ENCODE results near the gene OR4D11. TPM values are rescaled to one million over a fixed set of nuclear protein-coding genes. Genes with fewer than 3 reads are reported as not detected.
"Not testable (repeated sequence)": the region's sequence is repeated elsewhere in the genome, so short reads cannot be mapped to it uniquely, and the experiment has no call there.

The OR4D11 gene
- total RNA-seq, 1 donor from 2014 or later: not detected

DNA sequence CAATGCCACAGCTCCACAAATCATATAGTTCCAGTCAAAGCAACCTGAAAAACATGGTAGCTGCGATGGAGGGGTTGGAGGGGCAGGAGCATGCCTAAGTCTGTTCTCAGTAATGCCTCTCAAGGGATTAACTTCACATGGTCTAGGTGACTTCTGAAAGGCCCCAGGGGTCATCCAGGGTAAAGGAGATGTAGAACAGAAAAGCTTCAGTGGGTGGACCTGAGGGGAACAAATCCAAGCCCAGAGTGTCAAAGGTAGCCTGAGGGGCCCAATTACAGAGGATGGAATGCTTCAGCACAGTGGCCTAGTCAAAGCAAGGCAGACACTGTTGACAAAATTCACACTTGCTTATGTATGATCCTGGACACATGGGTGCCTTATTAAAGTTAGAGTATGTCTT, 31.3 kb downstream of the OR4D11 start:
- Mint-ChIP-seq H3K36me3 (ENCODE audit: low read depth) (no peaks in the 10 kb centered on the region), H3K4me1 (peaks cover 11% of the 10 kb centered on the region), H3K9me3 (peaks cover 3% of the 10 kb centered on the region), H3K27me3 (ENCODE audit: low read depth) (no peaks in the 10 kb centered on the region), H3K4me3 (no peak overlapping the region), H3K27ac (ENCODE audit: unreplicated experiment) (no peak overlapping the region)
- no peak for DNase-seq (ENCODE audit: low read depth, low spot score)
- no peak for TF ChIP-seq CTCF (conservative IDR thresholded peaks at IDR 0.05)

GRCh38 chr11:59542142-59542810, 38.9 kb downstream of the OR4D11 start:
- H3K4me3 Mint-ChIP-seq: no peak overlapping the region

GRCh38 chr11:59543713-59544112, 40.3 kb downstream of the OR4D11 start:
- not testable (repeated sequence) for H3K27me3 Mint-ChIP-seq (ENCODE audit: low read depth); H3K27ac Mint-ChIP-seq (ENCODE audit: unreplicated experiment); H3K4me1 Mint-ChIP-seq; H3K9me3 Mint-ChIP-seq; DNase-seq (ENCODE audit: low read depth, low spot score); H3K4me3 Mint-ChIP-seq; H3K36me3 Mint-ChIP-seq (ENCODE audit: low read depth)

More at GRCh38 chr11:59542142-59542810, 38.9 kb downstream of the OR4D11 start:
- Mint-ChIP-seq H3K9me3 (no peaks in the 10 kb centered on the region), H3K36me3 (ENCODE audit: low read depth) (no peaks in the 10 kb centered on the region), H3K27ac (ENCODE audit: unreplicated experiment) (no peak overlapping the region), H3K4me1 (peaks cover 7% of the 10 kb centered on the region), H3K27me3 (ENCODE audit: low read depth) (no peaks in the 10 kb centered on the region)
- no peak for TF ChIP-seq CTCF (conservative IDR thresholded peaks at IDR 0.05)
- no peak for DNase-seq (ENCODE audit: low read depth, low spot score)

- no peak overlapping the region for H3K4me3 Mint-ChIP-seq
- no peak for TF ChIP-seq CTCF (conservative IDR thresholded peaks at IDR 0.05)
- peaks cover 4% of the 10 kb centered on the region for H3K27me3 Mint-ChIP-seq (ENCODE audit: low read depth)
- H3K36me3 Mint-ChIP-seq (ENCODE audit: low read depth): no peaks in the 10 kb centered on the region
- H3K27ac Mint-ChIP-seq (ENCODE audit: unreplicated experiment): no peak overlapping the region
- peaks cover 10% of the 10 kb centered on the region for H3K4me1 Mint-ChIP-seq
- no peaks in the 10 kb centered on the region for H3K9me3 Mint-ChIP-seq
- DNase-seq (ENCODE audit: low read depth, low spot score): no peak
Observed at GRCh38 chr11:59544869-59545178, 41.4 kb downstream of the OR4D11 start.

DNA sequence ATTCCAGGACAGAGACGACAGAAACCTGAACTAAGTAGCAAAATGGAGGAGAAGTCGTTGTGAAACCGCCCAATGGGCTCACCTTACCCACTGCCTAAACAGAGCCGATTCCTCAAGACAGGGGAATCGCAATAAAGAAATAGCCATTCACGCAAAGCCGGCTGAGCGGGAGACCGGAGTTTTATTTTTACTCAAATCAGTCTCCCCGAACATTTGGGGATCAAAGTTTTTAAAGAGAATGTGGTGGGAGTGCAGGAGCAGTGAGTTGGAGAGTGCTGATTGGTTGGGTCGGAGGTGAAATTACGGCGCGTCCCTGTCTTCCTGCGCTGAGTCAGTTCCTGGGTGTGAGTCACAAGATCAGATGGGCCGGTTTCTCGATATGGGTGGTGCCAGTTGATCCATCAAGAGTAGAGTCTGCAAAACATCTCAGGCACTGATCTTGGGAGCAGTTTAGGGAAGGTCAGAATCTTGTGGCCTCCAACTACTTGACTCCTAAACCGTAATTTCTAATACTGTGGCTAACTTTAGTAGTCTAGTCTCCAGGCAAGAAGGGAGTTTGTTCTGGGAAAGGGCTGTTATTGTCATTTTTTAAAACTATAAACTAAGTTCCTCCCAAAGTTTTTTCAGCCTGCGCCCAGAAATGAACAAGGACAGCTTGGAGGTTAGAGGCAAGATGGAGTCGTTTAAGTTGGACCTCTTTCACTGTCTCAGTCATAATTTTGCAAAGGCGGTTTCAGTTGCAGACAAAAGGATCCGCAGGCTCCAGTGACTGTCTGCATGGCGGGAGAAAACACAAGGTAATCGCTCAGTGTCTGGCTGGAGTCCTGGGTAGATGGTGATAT, 42.0 kb downstream of the OR4D11 start:
- Mint-ChIP-seq H3K27me3 (ENCODE audit: low read depth) (peaks cover 6% of the 10 kb centered on the region), H3K4me1 (peaks cover 14% of the 10 kb centered on the region), H3K27ac (ENCODE audit: unreplicated experiment) (peak overlapping the region; percentile 25), H3K9me3 (no peaks in the 10 kb centered on the region), H3K4me3 (peak overlapping the region; percentile 40), H3K36me3 (ENCODE audit: low read depth) (no peaks in the 10 kb centered on the region)
- no peak for TF ChIP-seq CTCF (conservative IDR thresholded peaks at IDR 0.05)
- DNase-seq (ENCODE audit: low read depth, low spot score): no peak

GRCh38 chr11:59547605-59548308, 44.4 kb downstream of the OR4D11 start:
- peaks cover 32% of the 10 kb centered on the region for H3K4me1 Mint-ChIP-seq
- H3K27ac Mint-ChIP-seq (ENCODE audit: unreplicated experiment); DNase-seq (ENCODE audit: low read depth, low spot score); H3K36me3 Mint-ChIP-seq (ENCODE audit: low read depth); H3K9me3 Mint-ChIP-seq: not testable (repeated sequence)
- peaks cover 25% of the 10 kb centered on the region for H3K27me3 Mint-ChIP-seq (ENCODE audit: low read depth)
- H3K4me3 Mint-ChIP-seq: peak overlapping the region; percentile 48
